Measurements from ENCODE around the gene TRAPPC6A. TPM values are rescaled to one million over a fixed set of nuclear protein-coding genes. Genes with fewer than 3 reads are reported as not detected.
A peak's percentile ranks its signal among the peaks of the same experiment; 100 is the strongest.

TRAPPC6A gene
- total and polyA plus RNA-seq, 2 of the 13 experiments (the other 11 are each of a cell fraction or from before 2014, with no cell fraction given) = 6.5 to 21.0 TPM

- TF ChIP-seq ZBTB1 (CRISPR knock-in tag; IDR thresholded peaks at IDR 0.05; ENCODE audit: borderline replicate concordance) (no peak), RBFOX2 (IDR thresholded peaks at IDR 0.05; ENCODE audit: low read depth, low read length) (peak; percentile 72), ZSCAN5A (CRISPR knock-in tag; IDR thresholded peaks at IDR 0.05; ENCODE audit: borderline replicate concordance) (no peak), NCOR1 (IDR thresholded peaks at IDR 0.05; ENCODE audit: borderline replicate concordance, low read length) (no peak; the same call in 1 of the 2 replicates), ZNF713 (CRISPR knock-in tag; IDR thresholded peaks at IDR 0.05) (no peak)
- TF ChIP-seq, protein P1, sequence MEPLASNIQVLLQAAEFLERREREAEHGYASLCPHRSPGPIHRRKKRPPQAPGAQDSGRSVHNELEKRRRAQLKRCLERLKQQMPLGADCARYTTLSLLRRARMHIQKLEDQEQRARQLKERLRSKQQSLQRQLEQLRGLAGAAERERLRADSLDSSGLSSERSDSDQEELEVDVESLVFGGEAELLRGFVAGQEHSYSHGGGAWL (CRISPR knock-in tag; IDR thresholded peaks at IDR 0.05) = no peak; the same call in 1 of the 2 replicates
Measured at GRCh38 chr19:45178262-45179071, 430 bp upstream of the TRAPPC6A start, which contains the start of gene BLOC1S3 (continued).

DNA sequence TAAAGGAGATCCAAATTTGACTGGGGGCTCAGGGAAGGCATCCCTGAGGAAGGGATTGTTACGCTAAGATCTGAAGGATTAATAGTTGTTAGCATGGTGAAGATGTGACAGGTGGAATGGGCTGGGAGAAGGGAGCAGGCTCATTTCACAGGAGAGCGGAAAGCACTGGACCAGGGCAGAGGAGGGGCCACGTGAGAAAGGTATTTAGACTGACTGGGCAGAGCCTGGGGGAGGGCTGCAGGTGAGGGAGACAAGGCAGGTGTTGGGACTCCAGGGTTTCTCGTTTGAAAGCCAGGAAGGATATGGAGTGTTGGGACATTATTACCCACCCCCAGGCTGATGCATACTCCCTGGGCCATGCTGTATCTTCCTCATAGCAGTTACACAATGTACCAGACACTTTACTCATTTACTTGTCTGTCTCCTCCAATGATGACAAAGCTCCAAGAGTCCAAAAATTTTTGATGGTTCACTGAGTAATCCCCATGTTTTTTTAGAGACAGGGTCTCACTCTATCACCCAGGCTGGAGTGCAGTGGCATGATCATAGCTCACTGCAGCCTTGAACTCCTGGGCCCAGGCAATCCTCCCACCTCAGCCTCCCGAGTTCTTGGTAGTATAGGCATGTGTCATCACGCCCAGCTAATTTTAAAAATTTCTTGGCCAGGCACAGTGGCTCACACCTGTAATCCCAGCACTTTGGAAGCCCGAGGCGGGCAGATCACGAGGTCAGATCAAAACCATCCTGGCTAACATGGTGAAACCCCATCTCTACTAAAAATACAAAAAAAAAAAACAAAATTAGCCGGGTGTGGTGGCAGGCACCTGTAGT lies 2.3 kb downstream of the TRAPPC6A start:
- BruUV-seq (replicated peaks) = no TSS peak
- H3K9ac ChIP-seq (ENCODE audit: insufficient read depth, low read depth, low read length) = no peak overlapping the region
- H3K27ac ChIP-seq (ENCODE audit: extremely low read length, insufficient read depth, low read length) = no peak overlapping the region
- DNase-seq (ENCODE audit: low spot score) (no peak), FAIRE-seq (no peak), ATAC-seq (no peak)
- H3K4me2 ChIP-seq (ENCODE audit: low read depth, low read length) = no peak overlapping the region
- H3K36me3 ChIP-seq (replicated peaks in 1 of 2; ENCODE audit: control insufficient read depth in 1 of 2, insufficient read depth in 2 of 2, low read length in 2 of 2) = no peaks in the 10 kb centered on the region
- CTCF ChIA-PET (ENCODE audit: low intra/inter-chr PET ratio, low total read pairs) = no interaction called here
- peaks cover 62% of the 10 kb centered on the region for H3K4me1 ChIP-seq (ENCODE audit: insufficient read depth, low read length)
- H2AFZ ChIP-seq (ENCODE audit: low read length) = no peak overlapping the region
- no peaks in the 10 kb centered on the region for H3K9me3 ChIP-seq (ENCODE audit: low read length)
- 72% methylated on average over 10 of the region's 10 CpGs for WGBS (ENCODE audit: low lambda C conversion rate)
- H3K27me3 ChIP-seq (ENCODE audit: control insufficient read depth in 1 of 2, insufficient read depth in 2 of 2, low read length in 2 of 2) = no peaks in the 10 kb centered on the region; a peak in 1 of 5 replicates
- H3K4me3 ChIP-seq (replicated peaks in 1 of 3; ENCODE audit: insufficient read depth in 1 of 3, low read depth in 2 of 3, low read length in 3 of 3) = no peak overlapping the region
- POLR2A ChIA-PET = interaction anchor here (1.3 kb wide), 1 partner anchor 11 kb away, joined by 4 read pairs; no protein-coding TSS in a partner anchor
- peaks cover 11% of the 10 kb centered on the region for H3K79me2 ChIP-seq (ENCODE audit: insufficient read depth, low read length)
- in situ Hi-C loops (cut with HindIII; ENCODE audit: extremely low pct_ligation_motif_present, low pct_unique_long_range_greater_than_20kb) = no loop called here
- H4K20me1 ChIP-seq (ENCODE audit: insufficient read depth, low read length) = no peaks in the 10 kb centered on the region
- TF ChIP-seq, protein P2, sequence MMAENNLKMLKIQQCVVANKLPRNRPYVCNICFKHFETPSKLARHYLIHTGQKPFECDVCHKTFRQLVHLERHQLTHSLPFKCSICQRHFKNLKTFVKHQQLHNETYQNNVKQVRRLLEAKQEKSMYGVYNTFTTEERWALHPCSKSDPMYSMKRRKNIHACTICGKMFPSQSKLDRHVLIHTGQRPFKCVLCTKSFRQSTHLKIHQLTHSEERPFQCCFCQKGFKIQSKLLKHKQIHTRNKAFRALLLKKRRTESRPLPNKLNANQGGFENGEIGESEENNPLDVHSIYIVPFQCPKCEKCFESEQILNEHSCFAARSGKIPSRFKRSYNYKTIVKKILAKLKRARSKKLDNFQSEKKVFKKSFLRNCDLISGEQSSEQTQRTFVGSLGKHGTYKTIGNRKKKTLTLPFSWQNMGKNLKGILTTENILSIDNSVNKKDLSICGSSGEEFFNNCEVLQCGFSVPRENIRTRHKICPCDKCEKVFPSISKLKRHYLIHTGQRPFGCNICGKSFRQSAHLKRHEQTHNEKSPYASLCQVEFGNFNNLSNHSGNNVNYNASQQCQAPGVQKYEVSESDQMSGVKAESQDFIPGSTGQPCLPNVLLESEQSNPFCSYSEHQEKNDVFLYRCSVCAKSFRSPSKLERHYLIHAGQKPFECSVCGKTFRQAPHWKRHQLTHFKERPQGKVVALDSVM (CRISPR knock-in tag; IDR thresholded peaks at IDR 0.05) = peak; percentile 47; the same call in 1 of the 2 replicates
- no peak for TF ChIP-seq ZNF12 (CRISPR knock-in tag; IDR thresholded peaks at IDR 0.05)
- intact Hi-C loops (cut with micrococcal nuclease; ENCODE audit: unreplicated experiment) = no loop called here

Measured in HepG2 (cell line).